DMS53 treated with DMSO at 0.1 percent for 48 hours (cell line): Measurements from ENCODE around the gene LCE2D.

ENCODE experiments used
- DNase-seq: peaks from one replicate; lab custom pipeline; 2025; ENCODE audit not compliant: unreplicated experiment; lab: John Stamatoyannopoulos, UW

Gene LCE2D

GRCh38 chr1:152697701-152698600, 34.8 kb downstream of the LCE2D start, which contains the start of gene LCE2A:
LCE2A (plus strand) TSS chr1:152698345; CDS start chr1:152698902, 557 bp downstream.
- DNase-seq, result no peak

- DNase-seq, result no peak
Observed at GRCh38 chr1:152699746-152700145, 36.6 kb downstream of the LCE2D start.

- no peak for DNase-seq
Observed at GRCh38 chr1:152707860-152708259, 44.7 kb downstream of the LCE2D start, which contains the start of gene LCE4A. LCE4A (plus strand) TSS chr1:152708160; CDS start chr1:152709076, 916 bp downstream.
